ENCODE data around the gene TAF4. TPM values are rescaled to one million over a fixed set of nuclear protein-coding genes. Genes with fewer than 3 reads are reported as not detected.

Gene TAF4
- total RNA-seq, 1 experiment from 2014 or later, result 21.0 TPM

- POLR2A ChIA-PET, result no interaction called here
- ATAC-seq, result no peak
These were observed 16.1 kb downstream of the TAF4 start for GRCh38 chr20:62049342-62050165.

DNA sequence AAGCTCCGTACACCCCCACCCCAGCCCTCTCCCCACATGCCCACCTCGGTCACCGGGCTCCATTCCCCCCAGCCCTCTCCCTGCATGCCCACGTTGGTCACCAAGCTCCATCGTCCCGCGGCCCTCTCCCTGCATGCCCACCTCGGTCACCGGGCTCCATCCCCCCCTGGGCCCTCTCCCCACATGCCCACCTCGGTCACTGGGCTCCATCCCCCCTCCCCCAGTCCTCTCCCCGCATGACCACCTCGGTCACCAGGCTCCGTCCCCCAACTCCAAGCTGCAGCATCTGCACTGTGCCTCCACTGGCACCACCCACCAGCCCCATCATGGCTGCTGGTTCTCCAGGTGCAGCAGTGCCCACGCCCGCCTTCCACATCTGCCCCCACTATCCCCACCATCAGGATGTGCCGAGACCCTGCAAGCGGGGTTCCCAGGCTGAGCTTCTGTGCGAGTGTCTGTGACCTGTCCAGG lies 16.8 kb downstream of the TAF4 start:
- POLR2A ChIA-PET, result no interaction called here
- CTCF ChIA-PET, result no interaction called here

More at GRCh38 chr20:62049342-62050165, 16.1 kb downstream of the TAF4 start:
- H3K36me3 ChIP-seq (ENCODE audit: control insufficient read depth, insufficient read depth, low read length), result no peaks in the 10 kb centered on the region
- TF ChIP-seq TCF7L2 (IDR thresholded peaks at IDR 0.05; ENCODE audit: low read depth, low read length) (no peak), POLR2AphosphoS5 (IDR thresholded peaks at IDR 0.05; ENCODE audit: low read depth, low read length) (no peak), SIN3A (IDR thresholded peaks at IDR 0.05; ENCODE audit: borderline replicate concordance, insufficient read depth, low read depth, low read length) (no peak)
- TF ChIP-seq, protein P1, sequence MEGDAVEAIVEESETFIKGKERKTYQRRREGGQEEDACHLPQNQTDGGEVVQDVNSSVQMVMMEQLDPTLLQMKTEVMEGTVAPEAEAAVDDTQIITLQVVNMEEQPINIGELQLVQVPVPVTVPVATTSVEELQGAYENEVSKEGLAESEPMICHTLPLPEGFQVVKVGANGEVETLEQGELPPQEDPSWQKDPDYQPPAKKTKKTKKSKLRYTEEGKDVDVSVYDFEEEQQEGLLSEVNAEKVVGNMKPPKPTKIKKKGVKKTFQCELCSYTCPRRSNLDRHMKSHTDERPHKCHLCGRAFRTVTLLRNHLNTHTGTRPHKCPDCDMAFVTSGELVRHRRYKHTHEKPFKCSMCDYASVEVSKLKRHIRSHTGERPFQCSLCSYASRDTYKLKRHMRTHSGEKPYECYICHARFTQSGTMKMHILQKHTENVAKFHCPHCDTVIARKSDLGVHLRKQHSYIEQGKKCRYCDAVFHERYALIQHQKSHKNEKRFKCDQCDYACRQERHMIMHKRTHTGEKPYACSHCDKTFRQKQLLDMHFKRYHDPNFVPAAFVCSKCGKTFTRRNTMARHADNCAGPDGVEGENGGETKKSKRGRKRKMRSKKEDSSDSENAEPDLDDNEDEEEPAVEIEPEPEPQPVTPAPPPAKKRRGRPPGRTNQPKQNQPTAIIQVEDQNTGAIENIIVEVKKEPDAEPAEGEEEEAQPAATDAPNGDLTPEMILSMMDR (IDR thresholded peaks at IDR 0.05), result no peak
- TF ChIP-seq, protein P2, sequence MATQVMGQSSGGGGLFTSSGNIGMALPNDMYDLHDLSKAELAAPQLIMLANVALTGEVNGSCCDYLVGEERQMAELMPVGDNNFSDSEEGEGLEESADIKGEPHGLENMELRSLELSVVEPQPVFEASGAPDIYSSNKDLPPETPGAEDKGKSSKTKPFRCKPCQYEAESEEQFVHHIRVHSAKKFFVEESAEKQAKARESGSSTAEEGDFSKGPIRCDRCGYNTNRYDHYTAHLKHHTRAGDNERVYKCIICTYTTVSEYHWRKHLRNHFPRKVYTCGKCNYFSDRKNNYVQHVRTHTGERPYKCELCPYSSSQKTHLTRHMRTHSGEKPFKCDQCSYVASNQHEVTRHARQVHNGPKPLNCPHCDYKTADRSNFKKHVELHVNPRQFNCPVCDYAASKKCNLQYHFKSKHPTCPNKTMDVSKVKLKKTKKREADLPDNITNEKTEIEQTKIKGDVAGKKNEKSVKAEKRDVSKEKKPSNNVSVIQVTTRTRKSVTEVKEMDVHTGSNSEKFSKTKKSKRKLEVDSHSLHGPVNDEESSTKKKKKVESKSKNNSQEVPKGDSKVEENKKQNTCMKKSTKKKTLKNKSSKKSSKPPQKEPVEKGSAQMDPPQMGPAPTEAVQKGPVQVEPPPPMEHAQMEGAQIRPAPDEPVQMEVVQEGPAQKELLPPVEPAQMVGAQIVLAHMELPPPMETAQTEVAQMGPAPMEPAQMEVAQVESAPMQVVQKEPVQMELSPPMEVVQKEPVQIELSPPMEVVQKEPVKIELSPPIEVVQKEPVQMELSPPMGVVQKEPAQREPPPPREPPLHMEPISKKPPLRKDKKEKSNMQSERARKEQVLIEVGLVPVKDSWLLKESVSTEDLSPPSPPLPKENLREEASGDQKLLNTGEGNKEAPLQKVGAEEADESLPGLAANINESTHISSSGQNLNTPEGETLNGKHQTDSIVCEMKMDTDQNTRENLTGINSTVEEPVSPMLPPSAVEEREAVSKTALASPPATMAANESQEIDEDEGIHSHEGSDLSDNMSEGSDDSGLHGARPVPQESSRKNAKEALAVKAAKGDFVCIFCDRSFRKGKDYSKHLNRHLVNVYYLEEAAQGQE (IDR thresholded peaks at IDR 0.05; ENCODE audit: insufficient read depth in 1 of 2, low read depth in 2 of 2, low read length in 1 of 2), result no peak
- intact Hi-C loops (cut with micrococcal nuclease; ENCODE audit: unreplicated experiment), result no loop called here
- no TSS peak for BruUV-seq (replicated peaks)
- H3K4me1 ChIP-seq (ENCODE audit: control insufficient read depth, insufficient read depth, low read length), result no peaks in the 10 kb centered on the region; the same call in 1 of the 2 replicates
- H3K27me3 ChIP-seq (ENCODE audit: control insufficient read depth, insufficient read depth, low read length), result no peaks in the 10 kb centered on the region
- no peak for DNase-seq (ENCODE audit: low read depth, low spot score)
- no peak overlapping the region for H3K4me3 ChIP-seq (ENCODE audit: low read depth in 2 of 2, low read length in 2 of 2)
- in situ Hi-C loops (cut with HindIII; ENCODE audit: low pct_unique_long_range_greater_than_20kb, low sequenced_read_pairs), result no loop called here
- CTCF ChIA-PET, result no interaction called here
- no peak overlapping the region for H3K27ac ChIP-seq (ENCODE audit: low read length)
- H3K9me3 ChIP-seq (ENCODE audit: control insufficient read depth, insufficient read depth, low read depth, low read length), result no peaks in the 10 kb centered on the region

More for the DNA sequence above, 16.8 kb downstream of the TAF4 start:
- H3K4me1 ChIP-seq (ENCODE audit: control insufficient read depth, insufficient read depth, low read length), result no peaks in the 10 kb centered on the region; the same call in 1 of the 2 replicates
- intact Hi-C loops (cut with micrococcal nuclease; ENCODE audit: unreplicated experiment) (no loop called here), in situ Hi-C loops (cut with HindIII; ENCODE audit: low pct_unique_long_range_greater_than_20kb, low sequenced_read_pairs) (no loop called here)
- H3K4me3 ChIP-seq (ENCODE audit: low read depth in 2 of 2, low read length in 2 of 2), result no peak overlapping the region
- DNase-seq (ENCODE audit: low read depth, low spot score), result no peak
- no TSS peak for BruUV-seq (replicated peaks)
- TF ChIP-seq, protein P2 (IDR thresholded peaks at IDR 0.05; ENCODE audit: insufficient read depth in 1 of 2, low read depth in 2 of 2, low read length in 1 of 2), result no peak
- TF ChIP-seq SIN3A (IDR thresholded peaks at IDR 0.05; ENCODE audit: borderline replicate concordance, insufficient read depth, low read depth, low read length) (no peak), TCF7L2 (IDR thresholded peaks at IDR 0.05; ENCODE audit: low read depth, low read length) (no peak), POLR2AphosphoS5 (IDR thresholded peaks at IDR 0.05; ENCODE audit: low read depth, low read length) (no peak)
- TF ChIP-seq, protein P1 (IDR thresholded peaks at IDR 0.05), result no peak
- H3K27ac ChIP-seq (ENCODE audit: low read length), result no peak overlapping the region
- H3K27me3 ChIP-seq (ENCODE audit: control insufficient read depth, insufficient read depth, low read length), result no peaks in the 10 kb centered on the region
- H3K9me3 ChIP-seq (ENCODE audit: control insufficient read depth, insufficient read depth, low read depth, low read length), result no peaks in the 10 kb centered on the region
- no peak for ATAC-seq
- H3K36me3 ChIP-seq (ENCODE audit: control insufficient read depth, insufficient read depth, low read length), result no peaks in the 10 kb centered on the region

Data from Panc1 (cell line).